Suprapubic skin (tissue), 3 donors: ENCODE data around the gene STPG2.

Experiments
- CTCF ChIP-seq, 2 donors: fragments of 200-600 bp in 1 of 2; fragments of 450-650 bp in 1 of 2; sonication (generic) in 1 of 2; IDR thresholded peaks; one replicate each; pipeline ENCODE4 v1.5.1; 2016 to 2019; ENCODE audit warnings: antibody characterized with exemption in 2 of 2, mild to moderate bottlenecking in 1 of 2, moderate library complexity in 1 of 2
- POLR2AphosphoS5 ChIP-seq, 3 donors: sonication (generic); formaldehyde crosslinking; IDR thresholded peaks; one replicate each; pipeline ENCODE4 v1.6.1; 2017; ENCODE audit warnings: antibody characterized with exemption in 3 of 3

- no peak for TF ChIP-seq CTCF (IDR thresholded peaks at IDR 0.05)
- TF ChIP-seq POLR2AphosphoS5 (IDR thresholded peaks at IDR 0.05) = no peak
Measured at GRCh38 chr4:98148856-98149255, 5.6 kb upstream of the STPG2 start.
